Endometrial microvascular endothelial cells (primary cell): ENCODE results near the gene ADARB2. TPM values are rescaled to one million over a fixed set of nuclear protein-coding genes. Genes with fewer than 3 reads are reported as not detected.

Experiments used
- in situ Hi-C: cut with HindIII; loops from 2 replicates; pipeline ENCODE4 v1.10.0; 2017; ENCODE audit warnings: low sequenced_read_pairs, low pct_unique_long_range_greater_than_20kb; ENCODE audit errors: inconsistent ontology term
- total RNA-seq: library from RNA; depleted of rRNA; stranded (reverse); fragments of >200 nt; gene quantifications from one replicate; pipeline ENCODE4 v1.2.3, GENCODE V29; 2015; ENCODE audit errors: inconsistent ontology term

Gene ADARB2
- total RNA-seq, 1 donor from 2014 or later = not detected

- in situ Hi-C loops = no loop called here
Observed at GRCh38 chr10:1569208-1569607, 168.1 kb downstream of the ADARB2 start.

GRCh38 chr10:1567742-1568495, 169.4 kb downstream of the ADARB2 start:
- in situ Hi-C loops = no loop called here

- in situ Hi-C loops = no loop called here
Observed at GRCh38 chr10:1567152-1567551, 170.2 kb downstream of the ADARB2 start.

GRCh38 chr10:1564791-1565190, 172.5 kb downstream of the ADARB2 start:
- in situ Hi-C loops = no loop called here

- in situ Hi-C loops = no loop called here
Observed at GRCh38 chr10:1563028-1563427, 174.3 kb downstream of the ADARB2 start.

GRCh38 chr10:1561731-1562337, 175.5 kb downstream of the ADARB2 start:
- in situ Hi-C loops = no loop called here

GRCh38 chr10:1560535-1561192, 176.7 kb downstream of the ADARB2 start:
- in situ Hi-C loops = no loop called here

- in situ Hi-C loops = no loop called here
Observed at GRCh38 chr10:1559761-1560160, 177.6 kb downstream of the ADARB2 start.

- in situ Hi-C loops = no loop called here
Observed at GRCh38 chr10:1559311-1559710, 178.0 kb downstream of the ADARB2 start.

GRCh38 chr10:1558906-1559305, 178.4 kb downstream of the ADARB2 start:
- in situ Hi-C loops = no loop called here

GRCh38 chr10:1557081-1557480, 180.2 kb downstream of the ADARB2 start:
- in situ Hi-C loops = no loop called here

- in situ Hi-C loops = no loop called here
Observed at GRCh38 chr10:1556496-1556895, 180.8 kb downstream of the ADARB2 start.

- in situ Hi-C loops = no loop called here
Observed at GRCh38 chr10:1553951-1554350, 183.4 kb downstream of the ADARB2 start.

GRCh38 chr10:1552881-1553670, 184.2 kb downstream of the ADARB2 start:
- in situ Hi-C loops = no loop called here

GRCh38 chr10:1552406-1552805, 184.9 kb downstream of the ADARB2 start:
- in situ Hi-C loops = no loop called here

GRCh38 chr10:1551636-1552338, 185.5 kb downstream of the ADARB2 start:
- in situ Hi-C loops = no loop called here

GRCh38 chr10:1550616-1551015, 186.7 kb downstream of the ADARB2 start:
- in situ Hi-C loops = no loop called here

GRCh38 chr10:1550291-1550595, 187.1 kb downstream of the ADARB2 start:
- in situ Hi-C loops = no loop called here
